ENCODE measurements around the gene EPO.
A peak's percentile ranks its signal among the peaks of the same experiment; 100 is the strongest.

Gene EPO

DNA sequence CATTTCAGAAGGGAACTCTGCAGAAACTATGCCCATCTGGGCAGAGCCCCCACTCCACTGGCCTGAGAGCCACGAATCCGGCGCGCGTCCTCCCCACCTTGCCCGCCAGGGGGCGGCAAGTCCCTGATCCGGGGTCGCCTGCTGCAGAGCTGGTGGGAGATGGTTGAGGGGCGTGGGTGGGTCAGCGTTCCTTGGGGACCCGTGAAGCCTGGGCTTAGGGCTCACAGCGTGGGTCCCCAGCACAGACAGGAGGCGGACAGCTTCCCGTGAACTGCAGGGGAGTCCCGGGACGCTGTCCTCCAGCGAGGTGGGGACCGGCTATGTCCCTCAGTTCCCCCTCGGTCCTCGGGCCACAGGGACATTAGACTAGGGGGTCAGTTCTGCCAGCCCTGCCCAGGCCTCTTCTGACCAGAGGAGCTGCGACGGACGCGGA is 14.9 kb upstream of the EPO start:
- TF ChIP-seq ZBTB7A (IDR thresholded peaks at IDR 0.05; ENCODE audit: low read depth) (peak; percentile 100), YY1 (IDR thresholded peaks at IDR 0.05; ENCODE audit: low read depth) (0 out of 2 replicates have a peak, but pooled peaks have one; percentile 4), TEAD4 (IDR thresholded peaks at IDR 0.05) (no peak), CREB1 (IDR thresholded peaks at IDR 0.05; ENCODE audit: low read depth) (no peak), EP300 (IDR thresholded peaks at IDR 0.05; ENCODE audit: borderline replicate concordance) (no peak), FOXM1 (IDR thresholded peaks at IDR 0.05; ENCODE audit: borderline replicate concordance, low read depth) (no peak), RAD21 (IDR thresholded peaks at IDR 0.05; ENCODE audit: low read depth) (peak; percentile 64), CEBPB (IDR thresholded peaks at IDR 0.05) (no peak), TAF1 (IDR thresholded peaks at IDR 0.05; ENCODE audit: low read depth) (no peak), NFIC (IDR thresholded peaks at IDR 0.05) (no peak), EGR1 (IDR thresholded peaks at IDR 0.05) (no peak)
- TF ChIP-seq, protein P1, sequence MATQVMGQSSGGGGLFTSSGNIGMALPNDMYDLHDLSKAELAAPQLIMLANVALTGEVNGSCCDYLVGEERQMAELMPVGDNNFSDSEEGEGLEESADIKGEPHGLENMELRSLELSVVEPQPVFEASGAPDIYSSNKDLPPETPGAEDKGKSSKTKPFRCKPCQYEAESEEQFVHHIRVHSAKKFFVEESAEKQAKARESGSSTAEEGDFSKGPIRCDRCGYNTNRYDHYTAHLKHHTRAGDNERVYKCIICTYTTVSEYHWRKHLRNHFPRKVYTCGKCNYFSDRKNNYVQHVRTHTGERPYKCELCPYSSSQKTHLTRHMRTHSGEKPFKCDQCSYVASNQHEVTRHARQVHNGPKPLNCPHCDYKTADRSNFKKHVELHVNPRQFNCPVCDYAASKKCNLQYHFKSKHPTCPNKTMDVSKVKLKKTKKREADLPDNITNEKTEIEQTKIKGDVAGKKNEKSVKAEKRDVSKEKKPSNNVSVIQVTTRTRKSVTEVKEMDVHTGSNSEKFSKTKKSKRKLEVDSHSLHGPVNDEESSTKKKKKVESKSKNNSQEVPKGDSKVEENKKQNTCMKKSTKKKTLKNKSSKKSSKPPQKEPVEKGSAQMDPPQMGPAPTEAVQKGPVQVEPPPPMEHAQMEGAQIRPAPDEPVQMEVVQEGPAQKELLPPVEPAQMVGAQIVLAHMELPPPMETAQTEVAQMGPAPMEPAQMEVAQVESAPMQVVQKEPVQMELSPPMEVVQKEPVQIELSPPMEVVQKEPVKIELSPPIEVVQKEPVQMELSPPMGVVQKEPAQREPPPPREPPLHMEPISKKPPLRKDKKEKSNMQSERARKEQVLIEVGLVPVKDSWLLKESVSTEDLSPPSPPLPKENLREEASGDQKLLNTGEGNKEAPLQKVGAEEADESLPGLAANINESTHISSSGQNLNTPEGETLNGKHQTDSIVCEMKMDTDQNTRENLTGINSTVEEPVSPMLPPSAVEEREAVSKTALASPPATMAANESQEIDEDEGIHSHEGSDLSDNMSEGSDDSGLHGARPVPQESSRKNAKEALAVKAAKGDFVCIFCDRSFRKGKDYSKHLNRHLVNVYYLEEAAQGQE (IDR thresholded peaks at IDR 0.05; ENCODE audit: low read depth) = no peak

DNA sequence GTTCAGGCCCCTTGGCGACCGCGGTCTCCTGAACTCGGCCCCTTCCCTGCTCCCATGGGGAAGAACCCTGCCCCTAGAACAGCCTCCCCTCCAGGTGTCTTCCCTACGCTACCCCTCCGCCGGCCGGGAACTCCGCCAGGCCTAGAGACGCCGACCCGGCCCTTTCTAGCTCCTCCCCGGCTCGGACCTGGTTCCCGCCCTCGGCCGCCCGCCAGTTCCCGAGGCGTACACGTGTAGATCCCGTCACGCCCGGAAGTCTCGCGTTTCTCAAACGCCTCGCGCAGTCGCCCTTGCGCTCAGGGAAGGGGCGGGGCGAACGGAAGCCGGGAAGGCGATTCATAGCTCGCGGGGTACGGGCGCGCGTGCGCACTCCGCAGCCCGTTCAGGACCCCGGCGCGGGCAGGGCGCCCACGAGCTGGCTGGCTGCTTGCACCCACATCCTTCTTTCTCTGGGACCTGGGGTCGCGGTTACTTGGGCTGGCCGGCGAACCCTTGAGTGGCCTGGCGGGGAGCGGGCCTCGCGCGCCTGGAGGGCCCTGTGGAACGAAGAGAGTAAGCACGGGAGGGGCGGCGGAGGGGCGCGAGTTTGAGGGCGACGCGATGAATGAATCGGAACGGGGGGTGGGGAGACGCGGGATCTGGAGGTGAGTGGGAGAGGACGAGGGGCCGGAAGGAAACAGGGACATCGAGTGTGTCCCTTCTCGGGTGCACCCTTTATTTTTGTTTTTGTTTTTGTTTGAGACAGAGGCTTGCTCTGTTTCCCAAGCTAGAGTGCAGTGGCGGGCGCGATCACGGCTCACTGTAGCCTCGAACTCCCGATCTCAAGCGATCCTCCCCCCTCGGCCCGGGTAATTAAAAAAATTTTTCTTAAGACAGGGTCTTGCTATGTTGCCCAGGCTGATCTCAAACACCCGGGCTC is 14.3 kb upstream of the EPO start, which contains the start of gene POP7:
Gene POP7 (plus strand): TSS at position 369 of the 919 bp plus-strand sequence. CDS start 710 bp downstream, outside the sequence.
- TF ChIP-seq, protein P2, sequence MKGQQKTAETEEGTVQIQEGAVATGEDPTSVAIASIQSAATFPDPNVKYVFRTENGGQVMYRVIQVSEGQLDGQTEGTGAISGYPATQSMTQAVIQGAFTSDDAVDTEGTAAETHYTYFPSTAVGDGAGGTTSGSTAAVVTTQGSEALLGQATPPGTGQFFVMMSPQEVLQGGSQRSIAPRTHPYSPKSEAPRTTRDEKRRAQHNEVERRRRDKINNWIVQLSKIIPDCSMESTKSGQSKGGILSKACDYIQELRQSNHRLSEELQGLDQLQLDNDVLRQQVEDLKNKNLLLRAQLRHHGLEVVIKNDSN (IDR thresholded peaks at IDR 0.05) = peak; percentile 54; the same call in 1 of the 2 replicates
- TF ChIP-seq ZBTB7A (IDR thresholded peaks at IDR 0.05; ENCODE audit: low read depth) = peak; percentile 99; the same call in 1 of the 2 replicates
- TF ChIP-seq RAD21 (IDR thresholded peaks at IDR 0.05; ENCODE audit: low read depth) = no peak
- TF ChIP-seq CEBPB (IDR thresholded peaks at IDR 0.05) = no peak
- TF ChIP-seq, protein P3, sequence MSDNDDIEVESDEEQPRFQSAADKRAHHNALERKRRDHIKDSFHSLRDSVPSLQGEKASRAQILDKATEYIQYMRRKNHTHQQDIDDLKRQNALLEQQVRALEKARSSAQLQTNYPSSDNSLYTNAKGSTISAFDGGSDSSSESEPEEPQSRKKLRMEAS (IDR thresholded peaks at IDR 0.05) = peak; percentile 82
- TF ChIP-seq CREB1 (IDR thresholded peaks at IDR 0.05; ENCODE audit: low read depth) = peak; percentile 72
- TF ChIP-seq, protein P1 (IDR thresholded peaks at IDR 0.05; ENCODE audit: low read depth) = no peak
- TF ChIP-seq EP300 (IDR thresholded peaks at IDR 0.05; ENCODE audit: borderline replicate concordance) = peak; percentile 28; the same call in 1 of the 2 replicates
- peak; percentile 74 for TF ChIP-seq TAF1 (IDR thresholded peaks at IDR 0.05; ENCODE audit: low read depth)
- peak; percentile 59 for TF ChIP-seq TCF12 (IDR thresholded peaks at IDR 0.05; ENCODE audit: low read depth)
- peak; percentile 74 for TF ChIP-seq NFIC (IDR thresholded peaks at IDR 0.05)
- TF ChIP-seq FOXM1 (IDR thresholded peaks at IDR 0.05; ENCODE audit: borderline replicate concordance, low read depth) = no peak
- TF ChIP-seq YY1 (IDR thresholded peaks at IDR 0.05; ENCODE audit: low read depth) = no peak
- TF ChIP-seq TEAD4 (IDR thresholded peaks at IDR 0.05) = no peak
- TF ChIP-seq EGR1 (IDR thresholded peaks at IDR 0.05) = no peak

DNA sequence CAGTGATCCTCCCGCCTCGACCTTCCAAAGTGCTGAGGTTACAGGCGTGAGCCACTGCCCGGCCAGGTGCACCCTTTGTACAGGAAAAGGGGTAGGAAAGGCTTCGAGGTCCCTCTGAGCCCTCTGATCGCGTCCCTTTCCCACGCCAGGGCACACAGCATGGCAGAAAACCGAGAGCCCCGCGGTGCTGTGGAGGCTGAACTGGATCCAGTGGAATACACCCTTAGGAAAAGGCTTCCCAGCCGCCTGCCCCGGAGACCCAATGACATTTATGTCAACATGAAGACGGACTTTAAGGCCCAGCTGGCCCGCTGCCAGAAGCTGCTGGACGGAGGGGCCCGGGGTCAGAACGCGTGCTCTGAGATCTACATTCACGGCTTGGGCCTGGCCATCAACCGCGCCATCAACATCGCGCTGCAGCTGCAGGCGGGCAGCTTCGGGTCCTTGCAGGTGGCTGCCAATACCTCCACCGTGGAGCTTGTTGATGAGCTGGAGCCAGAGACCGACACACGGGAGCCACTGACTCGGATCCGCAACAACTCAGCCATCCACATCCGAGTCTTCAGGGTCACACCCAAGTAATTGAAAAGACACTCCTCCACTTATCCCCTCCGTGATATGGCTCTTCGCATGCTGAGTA is 13.5 kb upstream of the EPO start:
- no peak for TF ChIP-seq RAD21 (IDR thresholded peaks at IDR 0.05; ENCODE audit: low read depth)
- TF ChIP-seq NFIC (IDR thresholded peaks at IDR 0.05) = peak; percentile 32; the same call in 1 of the 2 replicates

DNA sequence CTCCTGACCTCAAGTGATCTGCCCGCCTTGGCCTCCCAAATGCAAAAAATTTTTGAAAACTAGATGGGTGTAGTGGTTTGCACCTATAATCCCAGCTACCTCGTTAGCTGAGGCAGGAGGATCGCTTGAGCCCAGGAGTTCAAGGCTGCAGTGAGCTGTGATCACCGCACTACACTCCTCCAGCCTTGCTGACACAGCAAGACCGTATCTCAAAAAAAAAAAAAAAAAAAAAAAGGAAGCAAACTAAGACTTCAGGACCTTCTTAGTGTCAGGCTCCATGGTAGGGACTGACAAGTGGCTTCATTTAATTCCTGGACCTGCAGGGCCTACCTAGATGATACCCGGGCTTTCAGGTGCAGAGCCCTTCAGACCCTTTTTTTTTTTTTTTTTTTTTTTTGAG is 11.9 kb upstream of the EPO start:
- no peak for TF ChIP-seq TAF1 (IDR thresholded peaks at IDR 0.05; ENCODE audit: low read depth)
- no peak for TF ChIP-seq FOXM1 (IDR thresholded peaks at IDR 0.05; ENCODE audit: borderline replicate concordance, low read depth)
- no peak for TF ChIP-seq EGR1 (IDR thresholded peaks at IDR 0.05)
- TF ChIP-seq EP300 (IDR thresholded peaks at IDR 0.05; ENCODE audit: borderline replicate concordance) = no peak
- TF ChIP-seq, protein P2 (IDR thresholded peaks at IDR 0.05) = no peak
- no peak for TF ChIP-seq ZBTB7A (IDR thresholded peaks at IDR 0.05; ENCODE audit: low read depth)

DNA sequence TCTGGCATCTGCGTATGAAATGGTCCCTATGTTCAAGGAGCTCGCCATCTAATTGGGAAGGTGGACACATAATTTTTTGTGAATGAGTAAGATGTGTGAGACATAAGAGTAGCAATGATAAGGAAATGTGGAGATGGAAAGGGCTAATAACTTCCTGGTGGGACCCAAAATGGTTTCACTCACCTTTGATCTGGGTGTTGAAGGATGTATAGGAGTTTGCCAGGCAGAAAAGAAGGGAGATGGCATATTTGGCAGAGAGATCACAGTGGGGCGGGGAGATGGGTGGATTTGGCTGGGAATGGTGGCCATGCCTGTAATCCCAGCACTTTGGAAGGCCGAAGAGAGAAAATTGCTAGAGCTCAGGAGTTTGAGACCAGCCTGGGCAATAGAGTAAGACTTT is 9.8 kb upstream of the EPO start:
- TF ChIP-seq FOXM1 (IDR thresholded peaks at IDR 0.05; ENCODE audit: borderline replicate concordance, low read depth) = no peak
- TF ChIP-seq RAD21 (IDR thresholded peaks at IDR 0.05; ENCODE audit: low read depth) = no peak
- TF ChIP-seq CREB1 (IDR thresholded peaks at IDR 0.05; ENCODE audit: low read depth) = no peak
- no peak for TF ChIP-seq TCF12 (IDR thresholded peaks at IDR 0.05; ENCODE audit: low read depth)
- TF ChIP-seq EGR1 (IDR thresholded peaks at IDR 0.05) = no peak
- TF ChIP-seq, protein P1 (IDR thresholded peaks at IDR 0.05; ENCODE audit: low read depth) = no peak
- TF ChIP-seq, protein P2 (IDR thresholded peaks at IDR 0.05) = no peak
- TF ChIP-seq TAF1 (IDR thresholded peaks at IDR 0.05; ENCODE audit: low read depth) = no peak
- no peak for TF ChIP-seq EP300 (IDR thresholded peaks at IDR 0.05; ENCODE audit: borderline replicate concordance)
- no peak for TF ChIP-seq TEAD4 (IDR thresholded peaks at IDR 0.05)
- TF ChIP-seq NFIC (IDR thresholded peaks at IDR 0.05) = no peak
- TF ChIP-seq, protein P3 (IDR thresholded peaks at IDR 0.05) = no peak
